Tibial nerve (tissue), 3 donors: Measurements from ENCODE around the gene KATNIP.

Source experiments
- POLR2A ChIP-seq, 2 donors: fragments of 450-650 bp; IDR thresholded peaks; one replicate each; pipeline ENCODE4 v1.6.1; 2017; ENCODE audit warnings: antibody characterized with exemption in 2 of 2, mild to moderate bottlenecking in 2 of 2, moderate library complexity in 2 of 2
- TF ChIP-seq, protein P1 (sequence below), 5 experiments: fragments of 200-600 bp in 3 of 5; fragments of 450-650 bp in 2 of 5; sonication (generic) in 3 of 5; IDR thresholded peaks; one replicate each; pipeline ENCODE4 v1.5.1; 2016 to 2019; ENCODE audit warnings: antibody characterized with exemption in 5 of 5, mild to moderate bottlenecking in 3 of 5, moderate library complexity in 2 of 5

DNA sequence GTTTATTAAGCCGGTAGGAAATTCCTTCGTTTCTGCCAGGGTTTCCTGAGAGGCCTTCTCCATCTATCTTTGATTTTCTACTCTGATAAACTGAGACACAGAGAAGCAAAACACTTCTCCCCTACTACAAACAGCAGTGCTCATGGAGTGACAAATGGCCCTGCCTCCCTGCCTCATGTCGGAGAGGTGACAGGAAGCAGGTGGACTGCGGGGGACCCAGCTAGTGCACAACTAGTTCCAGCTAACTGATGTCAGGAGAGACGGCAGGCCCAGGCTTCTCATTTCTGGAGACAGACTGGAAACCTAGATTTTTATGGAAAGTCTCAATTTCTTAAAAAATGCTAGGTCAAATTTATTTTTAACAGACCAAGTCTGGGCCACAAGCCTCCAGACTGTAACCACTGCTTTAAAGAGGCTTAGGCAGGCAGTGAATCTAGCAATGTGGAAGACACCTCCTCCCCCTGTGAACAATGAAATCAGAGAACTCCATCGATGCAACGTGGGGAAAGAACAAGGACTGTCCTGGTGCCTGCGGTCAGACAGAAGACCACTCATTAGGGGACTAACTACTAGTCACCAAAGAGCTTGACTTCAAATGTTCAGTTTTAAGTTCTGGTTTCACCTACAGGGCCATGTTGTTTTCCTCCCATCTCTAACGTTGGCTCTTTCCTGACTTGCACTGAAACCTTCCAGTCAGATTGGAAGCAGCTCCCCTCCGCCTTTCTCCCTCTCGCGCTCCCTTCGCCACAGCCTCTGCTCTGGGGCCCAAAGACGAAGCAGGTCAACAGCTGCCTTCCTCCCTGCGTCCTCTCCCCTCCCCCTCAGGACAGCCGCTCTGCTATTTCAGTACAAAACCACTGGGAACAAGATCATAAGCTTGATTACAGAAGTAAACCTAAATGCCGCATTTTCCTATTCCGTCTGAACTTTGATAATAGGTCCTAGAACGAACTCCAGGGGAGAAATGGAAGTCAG, 17.8 kb upstream of the KATNIP start:
- TF ChIP-seq, protein P1, sequence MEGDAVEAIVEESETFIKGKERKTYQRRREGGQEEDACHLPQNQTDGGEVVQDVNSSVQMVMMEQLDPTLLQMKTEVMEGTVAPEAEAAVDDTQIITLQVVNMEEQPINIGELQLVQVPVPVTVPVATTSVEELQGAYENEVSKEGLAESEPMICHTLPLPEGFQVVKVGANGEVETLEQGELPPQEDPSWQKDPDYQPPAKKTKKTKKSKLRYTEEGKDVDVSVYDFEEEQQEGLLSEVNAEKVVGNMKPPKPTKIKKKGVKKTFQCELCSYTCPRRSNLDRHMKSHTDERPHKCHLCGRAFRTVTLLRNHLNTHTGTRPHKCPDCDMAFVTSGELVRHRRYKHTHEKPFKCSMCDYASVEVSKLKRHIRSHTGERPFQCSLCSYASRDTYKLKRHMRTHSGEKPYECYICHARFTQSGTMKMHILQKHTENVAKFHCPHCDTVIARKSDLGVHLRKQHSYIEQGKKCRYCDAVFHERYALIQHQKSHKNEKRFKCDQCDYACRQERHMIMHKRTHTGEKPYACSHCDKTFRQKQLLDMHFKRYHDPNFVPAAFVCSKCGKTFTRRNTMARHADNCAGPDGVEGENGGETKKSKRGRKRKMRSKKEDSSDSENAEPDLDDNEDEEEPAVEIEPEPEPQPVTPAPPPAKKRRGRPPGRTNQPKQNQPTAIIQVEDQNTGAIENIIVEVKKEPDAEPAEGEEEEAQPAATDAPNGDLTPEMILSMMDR (IDR thresholded peaks at IDR 0.05), result no peak
- no peak for TF ChIP-seq POLR2A (IDR thresholded peaks at IDR 0.05)
